ENCODE data around the gene MBNL1.

The MBNL1 gene, protein sequence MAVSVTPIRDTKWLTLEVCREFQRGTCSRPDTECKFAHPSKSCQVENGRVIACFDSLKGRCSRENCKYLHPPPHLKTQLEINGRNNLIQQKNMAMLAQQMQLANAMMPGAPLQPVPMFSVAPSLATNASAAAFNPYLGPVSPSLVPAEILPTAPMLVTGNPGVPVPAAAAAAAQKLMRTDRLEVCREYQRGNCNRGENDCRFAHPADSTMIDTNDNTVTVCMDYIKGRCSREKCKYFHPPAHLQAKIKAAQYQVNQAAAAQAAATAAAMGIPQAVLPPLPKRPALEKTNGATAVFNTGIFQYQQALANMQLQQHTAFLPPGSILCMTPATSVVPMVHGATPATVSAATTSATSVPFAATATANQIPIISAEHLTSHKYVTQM

DNA sequence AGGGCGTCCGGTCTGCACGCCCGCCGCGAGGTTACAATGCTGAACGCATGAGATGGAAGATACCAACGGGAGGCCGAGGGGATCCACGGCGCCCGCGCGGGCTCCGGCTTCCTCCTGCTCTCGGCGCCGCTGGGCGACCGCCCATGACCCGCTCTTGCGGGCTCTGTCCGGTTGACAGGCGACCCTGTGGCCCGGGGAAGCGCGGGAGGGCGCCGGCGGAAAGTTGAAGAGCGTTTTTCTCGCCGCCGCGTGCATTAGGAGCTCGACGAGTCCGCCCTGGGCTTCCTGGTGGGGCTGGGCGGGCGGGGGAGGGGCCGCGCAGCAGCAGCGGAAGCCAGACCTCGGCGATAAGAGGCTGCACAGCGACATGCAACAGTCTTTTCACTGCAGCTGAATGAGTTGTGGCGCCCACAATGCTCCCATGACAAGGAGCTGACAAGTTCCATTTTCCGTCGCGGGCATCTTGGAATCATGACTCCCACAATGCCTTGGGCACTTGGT is at the start of gene MBNL1:
Gene MBNL1, plus strand, starts transcription at position 375 of the 501 bp plus-strand sequence. CDS start 31,265 bp downstream, outside the sequence.
- DNase-seq (ENCODE audit: low spot score): peak; percentile 93

DNA sequence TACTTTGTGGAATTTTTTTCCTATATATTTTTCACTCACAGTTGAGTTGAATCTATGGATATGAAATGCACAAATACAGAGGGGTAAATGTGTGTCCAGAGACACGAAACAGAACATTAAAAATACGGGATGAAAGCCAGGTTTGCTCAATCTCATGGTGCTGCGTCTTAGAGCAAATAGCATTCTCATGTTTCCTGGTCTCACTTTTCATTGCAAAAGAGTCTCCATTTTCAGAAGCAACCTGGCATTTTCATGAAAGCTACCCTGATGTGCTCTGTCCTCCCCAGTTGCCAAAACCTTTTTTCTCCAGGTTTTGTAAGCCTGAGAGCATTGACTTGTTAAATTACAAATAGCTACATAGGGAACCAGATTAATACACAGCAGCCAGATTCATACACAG is 49.5 kb upstream of the MBNL1 start:
- DNase-seq (ENCODE audit: low spot score): no peak

DNA sequence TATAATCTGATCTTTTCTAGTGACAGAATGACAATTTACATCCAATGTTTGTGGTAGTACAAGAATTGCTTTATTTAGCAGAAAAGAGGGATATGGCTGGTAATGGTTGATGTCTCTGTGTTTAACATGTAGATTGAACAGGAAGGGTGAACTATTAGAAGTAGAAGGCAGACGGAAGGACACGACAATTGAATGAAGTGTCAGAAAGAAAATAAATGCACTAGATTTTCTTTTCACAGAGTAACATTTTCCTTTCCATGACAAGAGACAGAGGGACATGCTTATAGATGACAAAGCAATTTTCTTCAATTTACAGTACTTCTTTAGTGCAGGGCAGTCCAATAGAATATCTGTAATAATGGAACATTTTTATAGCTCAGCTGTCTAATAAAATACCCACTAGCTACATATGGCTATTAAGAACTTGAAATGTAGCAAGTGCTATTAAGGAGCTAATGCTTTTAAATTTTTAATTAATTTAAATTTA is 48.9 kb upstream of the MBNL1 start:
- DNase-seq (ENCODE audit: low spot score): no peak

DNA sequence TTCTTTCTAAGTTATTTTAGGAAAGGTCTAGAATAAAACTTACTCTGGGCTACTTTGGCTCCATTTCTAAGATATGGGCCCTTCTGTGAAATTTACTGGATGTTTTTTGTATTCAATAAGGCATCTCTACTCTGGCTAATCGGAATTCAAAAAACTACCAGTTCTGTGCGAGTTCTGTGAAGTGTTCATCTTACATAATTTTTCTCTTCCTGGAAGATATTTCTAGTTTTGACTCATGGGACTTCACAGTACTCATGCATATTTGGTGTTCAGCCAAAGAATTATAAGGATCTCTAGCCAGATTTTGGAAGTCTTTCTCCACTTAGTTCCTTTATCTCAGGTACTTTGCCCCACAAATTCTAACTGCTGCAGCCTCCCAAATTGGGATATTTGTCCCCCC is 46.4 kb upstream of the MBNL1 start:
- peak; percentile 77 for DNase-seq (ENCODE audit: low spot score)

DNA sequence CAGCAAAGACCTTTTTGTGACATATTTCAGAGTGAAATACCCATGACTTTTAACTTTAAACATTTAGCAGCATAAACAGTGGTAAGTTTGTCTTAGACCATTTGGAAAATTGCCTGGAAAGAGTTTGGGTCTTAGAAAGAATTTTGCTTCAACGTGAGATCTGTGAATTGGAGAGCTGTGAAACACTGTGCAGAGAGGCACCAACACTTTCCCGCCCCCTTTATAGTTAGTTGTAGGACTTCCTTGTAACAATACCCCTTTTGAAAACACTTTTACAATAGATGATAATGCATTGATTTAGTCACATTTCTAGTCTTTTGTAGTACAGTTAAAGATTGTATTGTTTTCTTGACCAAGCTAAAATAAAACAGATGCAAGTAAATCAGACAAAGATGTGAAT is 43.5 kb upstream of the MBNL1 start:
- DNase-seq (ENCODE audit: low spot score): no peak

DNA sequence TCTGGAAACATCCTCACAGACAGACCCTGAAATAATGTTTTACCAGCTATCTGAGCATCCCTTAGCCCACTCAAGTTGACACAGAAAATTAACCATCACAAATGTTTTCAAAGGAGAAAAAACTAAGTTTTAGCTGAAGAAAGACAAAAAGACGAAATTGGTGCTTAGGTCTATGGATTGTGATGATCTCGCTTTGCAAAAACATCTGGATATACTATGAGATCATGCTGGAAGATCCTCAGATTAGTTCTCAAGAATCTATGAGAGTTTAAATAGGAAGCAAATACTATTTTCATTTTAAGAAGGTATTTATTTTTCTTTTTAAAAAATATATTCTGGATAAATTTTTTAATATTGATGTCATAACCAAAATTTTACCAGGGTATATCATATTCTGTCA is 42.6 kb upstream of the MBNL1 start:
- DNase-seq (ENCODE audit: low spot score): no peak

DNA sequence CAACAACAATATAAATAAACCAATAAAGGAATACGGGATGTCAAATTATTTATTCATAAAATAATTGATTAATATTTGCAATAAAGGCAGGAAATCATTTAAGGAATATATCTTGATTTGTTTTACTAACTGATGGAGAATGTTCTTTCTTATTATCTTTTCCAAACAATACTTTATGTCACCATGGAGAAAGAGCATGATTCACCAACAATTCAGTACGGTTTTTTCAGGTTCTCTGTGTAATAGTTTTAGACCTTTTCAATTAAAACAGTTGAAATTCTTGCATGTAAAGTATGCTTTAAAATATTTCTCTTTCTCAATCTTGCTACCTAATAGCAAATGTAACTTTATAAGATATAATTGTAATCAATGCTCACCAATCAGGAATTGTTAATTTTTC is 41.7 kb upstream of the MBNL1 start:
- DNase-seq (ENCODE audit: low spot score): no peak

DNA sequence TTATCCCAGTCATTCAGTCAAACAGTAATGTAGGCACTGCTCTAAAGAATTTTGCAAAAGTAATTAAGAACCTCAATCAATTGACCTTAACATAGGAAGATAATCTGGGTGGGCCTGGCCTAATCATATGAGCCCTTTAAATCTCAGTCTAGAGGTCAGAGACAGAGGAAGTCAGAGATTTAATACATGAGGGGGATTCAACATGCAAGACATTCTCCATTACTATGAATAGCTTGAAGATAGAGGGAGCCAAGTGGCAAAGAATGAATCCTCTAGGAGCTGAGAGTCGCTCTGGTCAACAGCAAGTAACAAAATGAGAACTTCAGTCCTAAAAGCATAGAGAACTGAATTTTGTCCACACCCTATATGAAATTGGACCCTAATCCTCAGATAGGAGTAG is 39.0 kb upstream of the MBNL1 start:
- no peak for DNase-seq (ENCODE audit: low spot score)

DNA sequence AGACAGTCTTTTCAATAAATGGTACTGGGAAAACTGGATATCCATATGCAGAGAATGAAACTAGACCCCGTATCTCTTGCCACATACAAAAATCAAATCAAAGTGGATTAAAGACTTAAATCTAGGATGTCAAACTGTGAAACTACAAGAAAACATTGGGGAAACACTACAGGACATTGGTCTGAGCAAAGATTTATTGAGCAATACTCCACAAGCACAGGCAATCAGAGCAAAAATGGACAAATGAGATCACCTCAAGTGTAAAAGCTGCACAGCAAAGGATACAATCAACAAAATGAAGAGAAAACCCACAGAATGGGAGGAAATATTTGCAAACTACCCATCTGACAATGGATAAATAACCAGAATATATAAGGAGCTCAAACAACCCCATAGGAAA is 38.4 kb upstream of the MBNL1 start:
- no peak for DNase-seq (ENCODE audit: low spot score)

DNA sequence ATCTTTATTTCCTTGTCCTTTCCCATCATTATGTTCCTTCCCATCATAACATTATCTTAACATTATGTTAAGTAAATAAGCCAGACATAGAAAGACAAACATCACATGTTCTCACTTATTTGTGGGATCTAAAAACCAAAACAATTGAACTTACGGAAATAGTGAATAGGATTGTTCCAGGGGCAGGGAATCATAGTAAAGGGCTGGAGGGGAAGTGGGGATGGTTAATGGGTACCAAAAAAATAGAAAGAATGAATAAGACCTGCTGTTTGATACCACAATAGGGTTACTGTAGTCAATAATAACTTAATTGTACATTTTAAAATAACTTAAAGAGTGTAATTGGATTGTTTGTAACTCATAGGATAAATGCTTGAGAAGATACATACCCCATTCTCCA is 36.7 kb upstream of the MBNL1 start:
- DNase-seq (ENCODE audit: low spot score): no peak

DNA sequence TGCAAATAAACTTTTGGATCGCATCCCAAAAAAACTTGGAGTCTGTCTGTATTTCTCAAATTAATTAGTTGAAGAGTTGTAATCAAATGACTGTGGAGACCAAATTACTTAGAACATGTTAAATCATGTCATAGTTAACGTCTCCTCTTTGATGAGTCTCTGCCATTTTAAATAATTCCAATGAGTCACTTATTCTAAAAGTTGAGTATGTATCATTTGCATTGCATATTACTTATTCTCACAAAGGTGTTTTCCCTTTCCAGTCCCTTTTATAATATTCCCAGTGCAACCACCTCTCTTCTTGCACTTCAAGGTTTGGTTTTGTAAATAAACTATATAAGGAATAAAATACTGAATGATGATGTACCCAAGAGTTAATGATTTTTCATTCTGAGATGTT is 36.0 kb upstream of the MBNL1 start:
- no peak for DNase-seq (ENCODE audit: low spot score)

DNA sequence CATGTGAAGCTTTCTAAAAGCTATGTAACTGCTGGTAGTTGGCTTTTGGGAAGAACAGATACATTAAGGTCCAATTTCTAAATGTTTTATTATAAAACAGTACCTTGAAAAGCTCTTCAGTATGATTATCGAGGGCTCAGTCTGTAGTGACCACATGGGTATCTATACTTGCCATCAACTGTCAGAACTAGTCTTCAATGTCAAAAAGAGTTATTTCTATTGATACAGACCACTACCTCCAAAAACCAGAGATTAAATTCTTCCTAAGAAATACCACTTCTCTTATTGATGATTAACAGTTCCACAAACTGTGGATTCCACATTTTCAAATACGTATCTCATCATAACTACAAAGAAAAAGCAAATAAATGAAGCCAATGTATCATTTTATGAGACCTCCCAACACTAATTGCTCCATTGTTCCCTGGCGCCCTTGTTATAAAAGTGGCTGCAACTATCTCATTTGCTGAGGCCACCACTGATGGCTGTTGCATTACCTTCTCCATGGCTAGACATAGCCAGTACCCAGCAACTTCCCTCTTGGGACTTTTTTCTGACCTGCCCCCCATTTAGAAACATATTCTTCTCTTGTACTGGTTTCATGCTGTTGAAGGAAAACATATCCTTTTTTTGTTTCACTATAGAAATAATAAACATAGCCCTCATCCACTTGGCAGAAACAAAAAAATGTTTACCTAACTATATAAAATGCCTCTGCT is 33.9 kb upstream of the MBNL1 start:
- no peak for DNase-seq (ENCODE audit: low spot score)

DNA sequence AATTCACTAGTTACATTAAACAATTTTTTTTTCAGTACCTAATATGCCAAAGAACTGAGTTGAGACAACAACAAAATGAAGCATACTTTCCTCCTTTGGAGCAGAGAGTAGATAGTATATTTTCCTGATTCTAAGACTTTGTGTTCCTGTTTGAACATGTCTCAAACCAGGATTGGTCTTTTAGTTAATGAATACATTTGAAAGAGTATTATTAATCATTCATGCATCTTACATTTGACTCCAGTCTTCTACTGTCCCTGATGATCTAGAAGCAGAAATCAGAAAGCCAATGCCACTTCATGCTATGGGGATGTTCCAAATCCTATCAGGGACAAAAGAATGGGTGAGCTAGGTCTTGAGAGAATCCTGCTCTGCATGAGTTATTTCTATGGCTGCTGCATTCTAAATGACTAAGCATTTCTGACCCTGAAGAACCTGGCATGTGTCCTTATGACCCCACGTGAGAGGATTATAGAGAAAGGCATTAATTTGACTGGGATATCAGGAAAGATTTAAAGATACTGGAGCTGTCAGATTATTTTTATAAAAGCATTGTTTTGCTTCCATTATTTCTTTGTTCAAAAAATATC is 32.9 kb upstream of the MBNL1 start:
- no peak for DNase-seq (ENCODE audit: low spot score)

DNA sequence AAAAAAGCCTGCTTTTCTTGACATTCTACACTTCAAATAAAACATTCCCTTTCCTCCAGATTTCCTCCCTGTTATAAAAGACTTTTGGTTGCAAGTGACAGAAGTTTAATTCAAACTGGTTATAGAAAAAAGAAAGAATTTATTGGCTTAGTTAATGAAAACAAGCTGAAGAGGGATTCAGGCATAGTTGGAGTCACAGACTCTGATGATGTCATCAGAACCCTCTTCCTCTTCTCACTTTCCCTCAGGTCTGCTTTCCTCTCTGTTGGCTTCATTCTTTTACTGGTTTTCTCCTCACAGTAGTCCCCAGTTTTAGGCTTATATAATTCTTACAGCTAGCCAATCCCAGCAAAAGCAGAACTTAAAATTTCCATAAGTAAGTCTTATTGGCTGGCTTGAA is 32.0 kb upstream of the MBNL1 start:
- DNase-seq (ENCODE audit: low spot score): no peak

DNA sequence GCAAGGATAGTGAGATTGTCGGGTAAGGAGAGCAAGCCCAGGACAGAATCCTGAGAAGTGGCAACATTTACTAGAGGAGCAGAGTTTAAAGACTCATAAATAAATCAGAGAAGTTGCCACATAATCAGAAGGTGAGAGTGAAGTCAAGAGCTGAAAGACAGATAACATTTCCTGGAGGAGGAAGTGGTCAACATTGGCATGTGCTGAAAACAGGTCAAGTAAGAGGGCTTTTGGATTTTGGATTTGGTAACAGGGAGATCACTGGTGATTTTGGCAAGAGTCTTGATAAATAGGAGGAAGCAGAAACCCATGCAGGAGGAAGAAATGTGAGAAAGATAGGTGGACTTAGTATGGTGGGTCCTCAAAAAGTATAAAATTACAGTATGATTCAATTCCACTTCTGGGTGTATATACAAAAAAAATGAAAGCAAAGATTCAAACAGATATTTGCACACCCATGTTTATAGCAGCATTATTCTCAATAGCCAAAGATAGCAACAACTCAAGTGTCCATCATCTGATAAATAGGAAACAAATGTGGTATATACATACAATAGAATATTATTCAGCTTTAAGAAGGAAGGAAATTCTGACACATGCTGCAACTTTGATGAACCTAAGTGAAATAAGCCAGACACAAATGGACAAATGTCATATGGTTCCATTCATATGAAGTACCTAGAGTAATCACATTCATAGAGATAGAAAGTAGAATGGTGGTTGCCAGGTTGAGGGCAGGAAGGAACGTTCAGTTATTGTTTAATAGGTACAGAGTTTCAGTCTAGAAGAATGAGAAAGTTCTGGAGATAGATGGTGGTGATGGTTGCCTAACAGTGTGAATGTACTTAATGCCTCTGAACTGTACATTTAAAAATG is 27.3 kb upstream of the MBNL1 start:
- DNase-seq (ENCODE audit: low spot score): peak; percentile 65

DNA sequence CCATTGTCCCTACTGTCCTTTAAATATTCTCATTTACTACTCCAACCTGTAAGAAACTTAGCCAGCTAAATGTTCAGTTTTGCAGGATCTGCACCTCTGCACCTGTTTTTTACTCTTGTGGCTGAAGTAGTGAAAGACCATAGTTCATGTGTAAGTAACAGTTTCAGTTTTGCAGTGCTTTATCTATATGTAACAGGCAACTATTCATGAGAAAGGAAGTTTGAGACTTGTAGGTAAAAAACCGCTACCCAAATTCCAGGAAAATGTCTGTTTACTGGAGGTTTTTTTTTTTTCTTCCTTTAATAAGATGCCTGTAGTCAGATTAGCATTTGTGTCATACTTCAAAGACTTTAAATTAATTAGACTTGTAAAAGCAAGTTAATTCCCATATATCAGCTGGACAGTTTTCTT is 25.4 kb upstream of the MBNL1 start:
- peak; percentile 88 for DNase-seq (ENCODE audit: low spot score)

DNA sequence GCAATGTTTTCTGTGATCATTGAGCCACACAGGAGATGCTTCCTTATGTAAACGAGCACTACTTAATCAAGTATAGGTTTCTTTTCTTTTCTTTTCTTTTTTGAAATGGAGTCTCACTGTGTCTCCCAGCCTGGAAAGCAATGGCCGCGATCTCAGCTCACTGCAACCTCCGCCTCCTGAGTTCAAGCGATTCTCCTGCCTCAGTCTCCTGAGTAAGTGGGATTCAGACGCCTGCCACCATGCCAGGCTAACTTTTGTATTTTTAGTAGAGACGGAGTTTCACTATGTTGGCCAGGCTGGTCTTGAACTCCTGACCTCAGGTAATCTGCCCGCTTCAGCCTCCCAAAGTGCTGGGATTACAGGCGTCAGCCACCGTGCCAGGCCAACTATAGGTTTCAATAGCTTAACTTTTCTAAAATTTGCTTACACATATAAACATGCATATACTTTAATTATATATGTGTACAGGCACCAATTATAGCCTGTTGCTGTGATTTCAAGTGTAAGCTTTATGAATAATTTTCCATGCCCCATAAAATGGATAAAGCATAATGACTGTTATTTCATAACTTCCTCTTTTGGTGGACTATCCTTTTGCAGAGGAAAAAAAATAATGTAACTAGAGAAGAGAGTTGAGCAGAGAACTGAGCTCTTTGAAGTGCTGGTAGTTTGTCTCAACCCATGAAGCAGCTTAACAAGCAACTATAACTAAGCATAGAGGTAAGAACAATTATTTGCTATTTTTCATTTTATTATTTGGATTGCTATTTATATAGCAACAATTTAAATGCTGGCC is 24.8 kb upstream of the MBNL1 start:
- no peak for DNase-seq (ENCODE audit: low spot score)

DNA sequence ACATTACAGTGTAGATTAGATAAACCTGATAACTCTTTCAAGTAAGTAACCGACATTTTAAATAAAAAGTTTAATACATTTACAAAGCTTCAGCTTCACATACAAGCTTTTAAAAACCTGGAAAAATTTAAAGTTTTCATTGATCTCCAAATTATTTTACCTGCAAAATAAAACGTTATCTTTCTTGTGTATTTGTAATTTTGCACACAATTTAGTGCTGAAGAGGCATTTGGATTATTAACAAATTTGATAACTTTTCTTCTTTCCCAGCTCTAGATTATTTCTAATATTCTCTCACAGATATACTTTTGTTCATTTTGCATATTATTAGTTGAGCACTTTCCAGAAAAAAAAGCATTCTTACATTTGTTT is 24.2 kb upstream of the MBNL1 start:
- DNase-seq (ENCODE audit: low spot score): no peak

DNA sequence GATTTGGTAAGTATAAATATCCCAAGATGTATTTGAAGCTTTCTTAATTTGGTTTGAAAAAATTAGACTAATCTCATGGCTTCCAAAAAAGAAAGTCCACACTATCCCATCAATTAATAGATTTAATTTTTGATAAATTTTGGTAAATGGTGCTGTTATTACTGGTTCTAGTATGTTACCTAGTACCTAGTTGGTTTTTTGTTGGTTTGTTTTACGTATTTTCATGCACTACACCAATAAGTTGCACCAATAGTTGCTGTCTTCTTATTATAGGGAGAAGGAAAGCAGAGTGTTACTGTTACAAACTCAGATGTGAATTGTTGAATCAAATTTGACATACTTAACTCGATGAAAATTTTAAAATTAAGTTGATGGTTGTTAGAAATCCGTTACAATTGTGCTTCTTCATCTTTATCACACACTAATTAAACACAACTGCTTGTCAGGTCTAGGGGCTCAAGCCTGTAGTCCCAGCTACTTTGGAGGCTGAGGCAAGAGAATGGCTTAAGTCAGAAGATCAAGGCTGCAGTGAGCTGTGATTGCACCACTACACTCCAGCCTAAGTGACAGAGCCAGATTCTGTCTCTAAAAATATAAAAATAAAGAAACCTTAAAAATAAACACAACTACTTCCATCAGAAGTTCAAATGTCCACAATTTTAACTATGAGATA is 23.1 kb upstream of the MBNL1 start:
- DNase-seq (ENCODE audit: low spot score): peak; percentile 46

DNA sequence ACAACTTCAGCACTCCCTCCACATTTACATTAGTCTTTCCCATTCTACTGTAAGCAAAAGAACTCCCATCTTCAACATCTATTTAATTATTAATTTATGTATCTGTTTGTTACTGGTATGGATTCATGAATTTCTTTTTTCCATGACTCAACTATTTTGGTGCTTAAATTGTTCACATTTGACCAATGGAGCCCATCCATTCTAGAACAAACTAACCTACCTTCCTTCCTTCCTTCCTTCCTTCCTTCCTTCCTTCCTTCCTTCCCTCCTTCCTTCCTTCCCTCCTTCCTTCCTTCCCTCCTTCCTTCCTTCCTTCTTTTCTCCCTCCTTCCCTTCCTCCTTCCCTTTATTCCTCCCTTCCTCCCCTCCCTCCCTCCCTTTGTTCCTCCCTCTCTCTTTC is 16.8 kb upstream of the MBNL1 start:
- DNase-seq (ENCODE audit: low spot score): no peak

DNA sequence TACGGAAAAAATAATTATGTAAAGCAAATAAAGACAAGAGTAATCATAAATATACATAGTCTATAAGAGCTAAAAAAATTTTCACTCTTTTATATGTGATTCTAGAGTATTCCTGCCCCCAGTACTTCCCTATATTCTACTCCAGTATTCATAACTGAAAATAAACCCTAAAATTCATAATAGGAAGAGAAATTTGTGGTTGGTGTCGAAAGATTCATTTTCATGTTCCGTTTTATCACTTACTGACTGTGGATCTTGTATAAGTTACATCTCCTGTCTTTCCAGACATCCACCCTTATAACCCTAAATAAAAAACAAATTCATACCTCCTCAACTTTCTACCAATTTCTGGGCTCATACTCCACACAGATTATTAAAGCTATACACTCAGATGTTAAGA is 16.0 kb upstream of the MBNL1 start:
- DNase-seq (ENCODE audit: low spot score): no peak
